Measurements from ENCODE around the gene PTGR2.

- TF ChIP-seq CTCF (IDR thresholded peaks at IDR 0.05) (no peak), POLR2A (IDR thresholded peaks at IDR 0.05) (no peak), EP300 (IDR thresholded peaks at IDR 0.05) (no peak)
Measured at GRCh38 chr14:73884438-73885190, 33.0 kb downstream of the PTGR2 start.
